Neural cell (in vitro differentiated cells): ENCODE results near the gene CAMSAP3.

ENCODE experiments used
- EP300 ChIP-seq: fragments of 450-650 bp; conservative IDR thresholded peaks from 2 replicates; pipeline ENCODE4 v1.6.1; 2014; ENCODE audit warnings: antibody characterized with exemption, mild to moderate bottlenecking, moderate library complexity; ENCODE audit not compliant: poor library complexity, severe bottlenecking
- EZH2 ChIP-seq: fragments of 200-600, 300-800 bp; shearing (Covaris generic), sonication (generic); IDR thresholded peaks from 2 replicates; pipeline ENCODE4 v1.6.1; 2014; ENCODE audit warnings: antibody characterized with exemption, low read length, borderline replicate concordance, mild to moderate bottlenecking; ENCODE audit not compliant: insufficient read depth, poor library complexity, severe bottlenecking
- REST ChIP-seq: IDR thresholded peaks from 2 replicates; pipeline ENCODE4 v1.6.1; 2012; ENCODE audit warnings: borderline replicate concordance

- TF ChIP-seq EP300 (no peak), EZH2 (no peak), REST (no peak)
Measured at GRCh38 chr19:7554990-7555864, 40.4 kb upstream of the CAMSAP3 start.
